HG02884 (cell line): ENCODE results near the gene ELK3.

Source experiments
- ATAC-seq: cut with Tn5 transposase; IDR thresholded peaks from one replicate; pipeline ENCODE4 v1.9.1; 2021; ENCODE audit warnings: mild to moderate bottlenecking, moderate library complexity; ENCODE audit not compliant: unreplicated experiment

The ELK3 gene

DNA sequence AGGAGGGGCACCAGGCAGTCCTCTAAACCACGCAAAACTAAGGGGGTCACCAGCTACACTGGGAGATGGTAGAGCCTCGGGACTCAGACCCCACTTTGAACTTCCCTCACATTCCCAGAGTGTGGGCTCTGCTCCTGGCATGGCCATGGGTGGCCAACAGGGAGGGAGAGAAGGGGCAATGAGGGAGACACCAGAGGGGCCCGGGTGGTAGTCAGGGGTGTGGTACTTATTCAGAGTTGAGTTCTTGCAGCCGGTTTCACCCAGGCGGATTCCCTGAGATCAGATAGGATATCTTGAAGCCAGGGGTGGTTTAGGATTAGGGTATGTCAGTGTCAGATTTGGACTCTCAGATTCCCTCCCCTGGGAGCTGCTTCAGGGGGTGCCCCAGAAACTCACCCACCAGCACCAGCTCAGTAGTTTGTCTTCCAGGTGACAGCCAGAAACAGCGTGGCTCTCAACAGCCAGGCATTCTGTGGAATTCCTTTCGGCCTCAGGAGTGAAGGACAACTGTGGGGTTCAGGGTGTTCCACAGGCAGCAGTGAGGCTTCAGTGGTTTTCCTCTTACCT is 56.0 kb downstream of the ELK3 start:
- no peak for ATAC-seq

GRCh38 chr12:96255077-96255476 is 60.9 kb downstream of the ELK3 start:
- no peak for ATAC-seq

DNA sequence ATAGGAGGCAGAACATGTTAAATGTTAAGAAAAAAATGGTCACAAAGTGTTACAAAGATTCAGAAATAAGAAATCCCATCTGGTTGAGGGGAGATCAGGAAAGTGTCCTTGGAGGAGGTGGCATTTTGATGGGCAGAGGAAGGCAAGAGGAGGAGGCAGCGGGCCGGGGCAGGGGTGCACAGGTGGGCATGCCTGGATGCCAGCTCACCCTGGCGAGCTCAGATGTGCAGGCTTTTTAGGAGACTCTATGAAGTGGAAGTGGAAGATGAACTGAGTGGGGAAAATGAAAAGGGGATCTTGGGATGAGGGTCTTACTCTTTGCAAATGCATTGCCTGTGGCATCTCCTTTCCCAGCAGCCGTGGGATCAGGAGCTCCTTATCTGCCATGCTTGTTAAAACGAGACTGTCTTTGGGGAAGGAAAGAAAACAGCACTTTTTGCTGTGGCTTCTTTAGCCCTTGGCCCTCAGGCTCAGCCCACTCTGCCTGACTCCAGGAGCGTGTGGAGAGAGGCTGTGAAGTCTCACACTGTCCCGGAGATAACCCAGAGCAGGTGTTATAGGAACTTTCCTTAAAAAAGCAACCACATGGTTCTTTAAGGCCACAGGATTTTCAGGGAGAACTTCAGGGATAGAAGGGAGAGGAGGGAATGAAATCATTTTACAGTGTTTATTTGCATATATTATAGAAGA is 62.6 kb downstream of the ELK3 start:
- ATAC-seq, result no peak

GRCh38 chr12:96257550-96258103 is 63.5 kb downstream of the ELK3 start:
- ATAC-seq, result no peak

GRCh38 chr12:96258104-96258961 is 64.2 kb downstream of the ELK3 start:
- no peak for ATAC-seq

GRCh38 chr12:96260231-96260630 is 66.1 kb downstream of the ELK3 start:
- ATAC-seq, result no peak

GRCh38 chr12:96260644-96261043 is 66.5 kb downstream of the ELK3 start:
- no peak for ATAC-seq

DNA sequence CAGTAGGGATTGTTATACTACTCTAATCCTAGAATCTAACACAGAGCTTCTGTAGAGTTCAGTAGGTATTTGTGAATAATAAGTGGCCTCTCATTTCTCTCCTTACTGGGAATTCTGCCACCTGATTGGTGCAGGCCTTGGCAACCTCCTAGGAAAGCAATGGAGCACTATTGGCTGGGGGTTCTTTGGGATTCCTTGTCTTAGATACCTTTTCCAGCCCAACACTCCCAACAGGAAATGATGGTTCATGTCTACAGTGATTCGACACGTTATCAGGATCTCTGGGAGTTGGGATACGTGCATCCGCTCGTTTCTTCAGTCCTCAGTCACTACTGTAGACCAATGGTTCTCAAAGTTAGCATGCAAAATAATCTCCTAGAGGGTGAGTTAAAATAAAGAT is 67.4 kb downstream of the ELK3 start:
- no peak for ATAC-seq

- no peak for ATAC-seq
Measured at GRCh38 chr12:96263449-96263902, 69.3 kb downstream of the ELK3 start.

DNA sequence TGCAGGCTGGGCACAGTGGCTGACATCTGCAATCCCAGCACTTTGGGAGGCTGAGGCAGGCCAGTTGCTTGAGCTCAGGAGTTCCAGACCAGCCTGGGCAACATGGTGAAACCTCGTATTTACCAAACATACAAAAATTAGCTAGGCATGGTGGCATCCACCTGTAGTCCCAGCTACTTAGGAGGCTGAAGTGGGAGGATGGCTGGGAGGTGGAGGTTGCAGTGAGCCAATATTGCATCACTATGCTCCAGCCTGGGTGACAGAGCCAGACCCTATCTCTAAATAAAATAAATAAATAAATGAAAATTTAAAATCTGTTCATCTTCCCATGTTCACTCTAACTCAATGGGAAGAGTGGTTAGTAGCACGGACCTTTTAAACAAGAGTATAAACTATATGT is 71.2 kb downstream of the ELK3 start:
- no peak for ATAC-seq

DNA sequence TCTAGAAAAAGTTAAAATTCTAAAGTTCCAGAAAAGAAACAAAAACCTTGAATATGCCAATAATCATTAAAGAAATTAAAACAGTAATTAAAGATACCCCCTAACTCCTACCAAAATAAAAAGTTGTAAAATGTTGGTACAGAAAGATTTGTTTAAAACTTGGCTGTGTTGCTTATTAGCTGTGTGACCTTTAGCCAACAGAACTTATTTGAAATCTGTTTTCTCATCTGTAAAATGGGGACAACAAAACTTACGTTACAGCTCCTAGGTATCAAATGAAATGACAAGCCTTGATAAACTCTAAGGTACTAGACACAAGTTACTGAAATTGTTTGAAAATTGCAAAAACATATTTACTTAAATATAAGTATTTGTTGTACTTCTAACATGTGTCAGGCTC is 71.7 kb downstream of the ELK3 start:
- ATAC-seq, result no peak

GRCh38 chr12:96266238-96266637 is 72.1 kb downstream of the ELK3 start:
- ATAC-seq, result no peak

DNA sequence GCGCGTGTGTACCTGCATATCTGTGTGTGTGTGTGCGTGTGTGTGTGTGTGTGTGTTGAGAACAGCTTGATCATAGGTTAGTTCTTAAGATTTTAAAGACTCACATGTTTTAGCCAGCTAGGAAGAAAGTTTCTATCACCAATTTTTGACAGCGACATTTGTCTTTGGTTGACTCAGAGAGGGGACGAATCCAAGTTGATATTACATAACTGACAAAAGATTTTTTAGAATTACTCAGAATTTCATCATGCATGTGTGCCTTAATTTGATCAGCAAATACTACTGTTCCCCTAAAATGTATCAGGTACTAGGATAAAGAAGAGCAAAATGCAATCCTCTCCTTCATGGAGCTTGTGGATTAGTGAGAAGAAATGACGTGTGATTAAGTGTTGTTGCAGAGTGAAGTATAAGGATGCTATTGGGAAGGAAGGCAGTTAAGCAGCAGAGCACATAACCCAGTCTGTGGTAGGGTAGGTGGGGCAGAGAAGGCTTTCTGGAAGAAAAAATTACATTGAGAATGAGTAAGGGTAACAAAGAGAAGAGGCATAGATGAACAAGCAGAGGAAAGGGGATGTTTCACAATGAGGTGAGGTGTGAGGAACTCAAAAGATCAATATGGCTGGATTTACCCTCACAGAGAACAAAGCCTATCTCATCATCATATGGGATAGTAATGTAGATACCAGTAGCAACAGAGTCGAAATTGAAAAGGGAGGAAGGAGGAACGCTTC is 77.5 kb downstream of the ELK3 start:
- no peak for ATAC-seq

- ATAC-seq, result peak; percentile 84
Measured at GRCh38 chr12:96274331-96274730, 80.2 kb downstream of the ELK3 start.

DNA sequence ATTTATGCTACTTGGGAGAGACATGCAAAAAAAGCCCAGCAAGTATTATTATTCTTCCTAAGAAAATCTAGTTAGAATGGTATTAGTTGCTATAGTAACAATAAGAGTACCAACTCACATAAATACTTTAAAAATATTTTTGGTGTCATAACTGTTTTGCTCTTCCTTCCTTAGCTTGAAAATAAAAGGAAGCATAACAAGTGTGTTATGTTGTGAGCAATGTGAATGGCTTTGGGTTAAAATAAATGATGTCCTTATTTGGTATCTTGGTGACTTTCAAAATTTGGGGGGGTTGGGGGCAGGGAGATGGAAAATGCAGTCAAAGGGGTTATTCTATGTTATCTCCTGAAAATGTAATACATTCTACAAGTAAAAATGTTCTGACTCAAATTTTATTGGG is 91.0 kb downstream of the ELK3 start:
- no peak for ATAC-seq

DNA sequence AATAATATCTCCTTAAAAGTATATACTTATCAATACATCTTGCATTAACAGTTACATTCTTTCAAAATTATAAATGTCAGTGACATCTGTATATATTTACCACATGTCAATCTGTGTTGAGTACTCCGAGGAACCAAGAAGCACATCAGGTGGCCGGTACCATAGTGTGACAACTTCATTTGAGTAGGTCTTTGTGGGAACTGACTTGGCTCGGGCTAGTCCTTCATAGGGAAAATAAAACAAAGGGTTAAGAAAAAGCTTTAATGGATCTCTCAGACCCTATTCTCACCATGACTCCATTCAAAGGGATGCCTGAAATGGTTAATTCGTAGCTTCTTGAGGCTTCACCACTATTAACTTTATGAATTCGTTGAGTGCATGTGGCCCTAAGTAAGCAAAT is 94.9 kb downstream of the ELK3 start:
- no peak for ATAC-seq

DNA sequence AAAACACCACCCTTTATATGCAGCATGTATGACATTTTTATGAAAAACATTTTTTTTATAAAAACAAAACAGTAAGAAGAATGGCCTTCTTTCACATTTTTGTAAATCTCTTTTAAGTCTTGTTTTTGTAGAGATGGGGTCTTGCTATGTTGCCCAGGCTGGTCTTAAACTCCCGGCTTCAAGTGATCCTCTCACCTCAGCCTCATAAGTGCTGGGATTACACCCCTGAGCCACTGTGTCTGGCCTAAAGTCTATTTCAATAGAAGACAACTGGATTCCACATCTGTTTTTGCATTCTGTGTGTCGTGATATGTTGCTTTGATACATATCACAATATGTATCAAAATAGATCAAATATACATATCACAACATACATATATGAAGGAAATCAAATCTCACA is 98.9 kb downstream of the ELK3 start:
- ATAC-seq, result no peak

- no peak for ATAC-seq
Measured at GRCh38 chr12:96294831-96295230, 100.7 kb downstream of the ELK3 start.

GRCh38 chr12:96295532-96296160 is 101.5 kb downstream of the ELK3 start:
- no peak for ATAC-seq

DNA sequence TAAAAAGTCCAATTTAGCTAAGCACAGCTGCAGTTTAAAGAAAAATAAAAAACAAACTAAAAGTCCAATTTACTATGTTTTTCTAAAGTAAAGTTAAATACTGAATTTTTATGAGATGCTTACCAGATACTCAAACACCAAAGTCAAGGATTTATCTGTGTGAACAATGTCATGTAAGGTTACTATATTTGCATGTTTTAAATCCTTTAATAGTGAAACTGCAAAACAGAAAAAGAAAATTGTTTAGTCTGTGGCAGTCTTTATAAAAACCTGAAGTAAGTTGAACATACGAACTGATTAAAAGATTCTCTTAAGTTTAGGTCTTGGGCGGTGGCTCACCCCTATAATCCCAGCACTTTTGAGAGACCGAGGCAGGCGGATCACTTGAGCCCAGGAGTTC is 103.3 kb downstream of the ELK3 start:
- ATAC-seq, result no peak

- no peak for ATAC-seq
Measured at GRCh38 chr12:96300064-96300463, 105.9 kb downstream of the ELK3 start.
